ENCODE results near the gene GDF15.

GRCh38 chr19:18396471-18397241 lies 10.7 kb downstream of the GDF15 start:
- TF ChIP-seq CTCF (IDR thresholded peaks at IDR 0.05; ENCODE audit: poor library complexity, severe bottlenecking) (no peak), POLR2AphosphoS5 (IDR thresholded peaks at IDR 0.05) (no peak), MXI1 (conservative IDR thresholded peaks at IDR 0.05; ENCODE audit: poor library complexity, severe bottlenecking) (no peak), SMC3 (conservative IDR thresholded peaks at IDR 0.05; ENCODE audit: poor library complexity) (no peak), REST (IDR thresholded peaks at IDR 0.05; ENCODE audit: borderline replicate concordance) (no peak), EZH2 (IDR thresholded peaks at IDR 0.05; ENCODE audit: borderline replicate concordance, insufficient read depth, low read length, poor library complexity, severe bottlenecking) (no peak), TAF1 (IDR thresholded peaks at IDR 0.05; ENCODE audit: low read depth) (no peak), RAD21 (conservative IDR thresholded peaks at IDR 0.05) (no peak)
